HCT116 (cell line): ENCODE measurements around the gene PTCD3.

Source experiments
- CBX3 ChIP-seq: IDR thresholded peaks from 2 replicates; pipeline ENCODE4 v1.6.1; 2012; ENCODE audit warnings: low read depth
- POLR2A ChIP-seq: IDR thresholded peaks from 2 replicates; pipeline ENCODE4 v1.7.0; 2011; ENCODE audit warnings: borderline replicate concordance; ENCODE audit not compliant: insufficient read depth, insufficient read length; ENCODE audit errors: extremely low read depth
- POLR2AphosphoS5 ChIP-seq: IDR thresholded peaks from 2 replicates; pipeline ENCODE4 v1.6.1; 2011; ENCODE audit warnings: mild to moderate bottlenecking, low read depth, low read length, moderate library complexity
- SP1 ChIP-seq: IDR thresholded peaks from 2 replicates; pipeline ENCODE4 v1.6.1; 2012; ENCODE audit warnings: low read depth
- TCF7L2 ChIP-seq: IDR thresholded peaks from 2 replicates; pipeline ENCODE4 v1.7.0; 2011; ENCODE audit warnings: borderline replicate concordance, inconsistent platforms; ENCODE audit not compliant: insufficient read depth, insufficient read length; ENCODE audit errors: extremely low read depth
- TF ChIP-seq, protein P1 (sequence below), 3 experiments: fragments of 200-600 bp in 1 of 3; sonication (generic) in 1 of 3; IDR thresholded peaks in 2 of 3; conservative IDR thresholded peaks in 1 of 3; 2 replicates each; pipeline ENCODE4 v1.5.1; 2012 to 2017; ENCODE audit warnings: low read depth in 2 of 3, low read length in 2 of 3, antibody characterized with exemption in 1 of 3, borderline replicate concordance in 1 of 3, control low read depth in 1 of 3, mild to moderate bottlenecking in 1 of 3, mixed read lengths in 1 of 3, mixed run types in 1 of 3, moderate library complexity in 1 of 3; ENCODE audit not compliant: insufficient read depth in 1 of 3

DNA sequence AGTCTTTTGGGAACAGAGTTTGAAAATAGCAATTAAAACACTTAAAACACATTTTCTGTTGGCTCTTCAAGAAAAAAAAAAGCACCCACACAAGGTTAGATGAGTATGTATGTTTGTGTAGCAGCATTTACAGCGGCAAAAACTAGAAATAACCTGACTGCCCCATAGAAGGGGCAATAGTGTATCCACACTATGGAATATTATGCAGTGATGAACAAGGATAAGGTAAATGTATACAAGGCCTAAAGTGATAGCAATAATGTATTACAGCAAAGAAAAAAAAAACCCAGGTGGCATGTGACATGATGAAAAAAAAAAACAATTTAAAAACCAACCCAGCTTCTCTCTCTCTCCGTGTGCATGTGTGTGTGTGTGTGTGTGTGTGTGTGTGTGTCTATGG is 35.2 kb upstream of the PTCD3 start:
- TF ChIP-seq, protein P1, sequence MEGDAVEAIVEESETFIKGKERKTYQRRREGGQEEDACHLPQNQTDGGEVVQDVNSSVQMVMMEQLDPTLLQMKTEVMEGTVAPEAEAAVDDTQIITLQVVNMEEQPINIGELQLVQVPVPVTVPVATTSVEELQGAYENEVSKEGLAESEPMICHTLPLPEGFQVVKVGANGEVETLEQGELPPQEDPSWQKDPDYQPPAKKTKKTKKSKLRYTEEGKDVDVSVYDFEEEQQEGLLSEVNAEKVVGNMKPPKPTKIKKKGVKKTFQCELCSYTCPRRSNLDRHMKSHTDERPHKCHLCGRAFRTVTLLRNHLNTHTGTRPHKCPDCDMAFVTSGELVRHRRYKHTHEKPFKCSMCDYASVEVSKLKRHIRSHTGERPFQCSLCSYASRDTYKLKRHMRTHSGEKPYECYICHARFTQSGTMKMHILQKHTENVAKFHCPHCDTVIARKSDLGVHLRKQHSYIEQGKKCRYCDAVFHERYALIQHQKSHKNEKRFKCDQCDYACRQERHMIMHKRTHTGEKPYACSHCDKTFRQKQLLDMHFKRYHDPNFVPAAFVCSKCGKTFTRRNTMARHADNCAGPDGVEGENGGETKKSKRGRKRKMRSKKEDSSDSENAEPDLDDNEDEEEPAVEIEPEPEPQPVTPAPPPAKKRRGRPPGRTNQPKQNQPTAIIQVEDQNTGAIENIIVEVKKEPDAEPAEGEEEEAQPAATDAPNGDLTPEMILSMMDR (IDR thresholded peaks at IDR 0.05 in 2 of 3, conservative IDR thresholded peaks at IDR 0.05 in 1 of 3; ENCODE audit: borderline replicate concordance in 1 of 3, insufficient read depth in 1 of 3, low read depth in 2 of 3, low read length in 2 of 3) = no peak
- TF ChIP-seq POLR2A (no peak), SP1 (no peak), TCF7L2 (no peak), POLR2AphosphoS5 (no peak), CBX3 (no peak)
